ENCODE results near the gene KIFC1. TPM values are rescaled to one million over a fixed set of nuclear protein-coding genes. Genes with fewer than 3 reads are reported as not detected.
"Not testable (repeated sequence)": the region's sequence is repeated elsewhere in the genome, so short reads cannot be mapped to it uniquely, and the experiment has no call there.

KIFC1 gene
- total RNA-seq, 6 experiments from 2014 or later, result 20.6 to 43.5 (median 38.6) TPM

GRCh38 chr6:33390767-33391277 lies 801 bp upstream of the KIFC1 start:
- Mint-ChIP-seq H3K36me3 (ENCODE audit: low read depth) (peaks cover 6% of the 10 kb centered on the region; the same call in 1 of the 2 replicates), H3K9me3 (no peaks in the 10 kb centered on the region), H3K27ac (peak overlapping the region; percentile 94), H3K27me3 (ENCODE audit: insufficient read depth) (peaks cover 4% of the 10 kb centered on the region), H3K4me1 (ENCODE audit: low read depth) (peaks cover 45% of the 10 kb centered on the region), H3K4me3 (peak overlapping the region; percentile 93)
- TF ChIP-seq CTCF (IDR thresholded peaks at IDR 0.05), result no peak
- no peak for DNase-seq

- no peak for DNase-seq
- Mint-ChIP-seq H3K4me3 (peak overlapping the region; percentile 93), H3K36me3 (ENCODE audit: low read depth) (peaks cover 12% of the 10 kb centered on the region; the same call in 1 of the 2 replicates), H3K27me3 (ENCODE audit: insufficient read depth) (no peaks in the 10 kb centered on the region; the same call in none of the 2 replicates), H3K4me1 (ENCODE audit: low read depth) (peaks cover 50% of the 10 kb centered on the region), H3K27ac (peak overlapping the region; percentile 94), H3K9me3 (no peaks in the 10 kb centered on the region)
- no peak for TF ChIP-seq CTCF (IDR thresholded peaks at IDR 0.05)
These were observed 435 bp downstream of the KIFC1 start for GRCh38 chr6:33391922-33392594.

- peaks cover 52% of the 10 kb centered on the region for H3K4me1 Mint-ChIP-seq (ENCODE audit: low read depth)
- DNase-seq, result no peak
- peak overlapping the region; percentile 94 for H3K27ac Mint-ChIP-seq
- no peaks in the 10 kb centered on the region for H3K9me3 Mint-ChIP-seq
- H3K36me3 Mint-ChIP-seq (ENCODE audit: low read depth), result peaks cover 12% of the 10 kb centered on the region; the same call in 1 of the 2 replicates
- H3K4me3 Mint-ChIP-seq, result peak overlapping the region; percentile 93
- no peak for TF ChIP-seq CTCF (IDR thresholded peaks at IDR 0.05)
- no peaks in the 10 kb centered on the region; the same call in none of the 2 replicates for H3K27me3 Mint-ChIP-seq (ENCODE audit: insufficient read depth)
These were observed 949 bp downstream of the KIFC1 start for GRCh38 chr6:33392595-33392948.

GRCh38 chr6:33392979-33393378 lies 1.4 kb downstream of the KIFC1 start:
- Mint-ChIP-seq H3K9me3 (no peaks in the 10 kb centered on the region), H3K27me3 (ENCODE audit: insufficient read depth) (no peaks in the 10 kb centered on the region; the same call in none of the 2 replicates), H3K36me3 (ENCODE audit: low read depth) (peaks cover 12% of the 10 kb centered on the region; the same call in 1 of the 2 replicates), H3K4me3 (peak overlapping the region; percentile 93), H3K27ac (peak overlapping the region; percentile 94), H3K4me1 (ENCODE audit: low read depth) (peaks cover 56% of the 10 kb centered on the region)
- no peak for TF ChIP-seq CTCF (IDR thresholded peaks at IDR 0.05)
- DNase-seq, result no peak

GRCh38 chr6:33397541-33397940 lies 5.9 kb downstream of the KIFC1 start:
- no peak for TF ChIP-seq CTCF (IDR thresholded peaks at IDR 0.05)
- no peak overlapping the region for H3K4me3 Mint-ChIP-seq
- no peak for DNase-seq
- H3K27me3 Mint-ChIP-seq (ENCODE audit: insufficient read depth), result no peaks in the 10 kb centered on the region; the same call in none of the 2 replicates
- H3K36me3 Mint-ChIP-seq (ENCODE audit: low read depth), result peaks cover 18% of the 10 kb centered on the region; the same call in 1 of the 2 replicates
- peaks cover 41% of the 10 kb centered on the region for H3K4me1 Mint-ChIP-seq (ENCODE audit: low read depth)
- H3K9me3 Mint-ChIP-seq, result no peaks in the 10 kb centered on the region
- H3K27ac Mint-ChIP-seq, result peak overlapping the region; percentile 66; the same call in 1 of the 2 replicates

GRCh38 chr6:33398601-33399000 lies 7.0 kb downstream of the KIFC1 start:
- H3K9me3 Mint-ChIP-seq; DNase-seq; H3K27ac Mint-ChIP-seq; H3K27me3 Mint-ChIP-seq (ENCODE audit: insufficient read depth); H3K4me3 Mint-ChIP-seq: not testable (repeated sequence)
- H3K36me3 Mint-ChIP-seq (ENCODE audit: low read depth), result peaks cover 17% of the 10 kb centered on the region; the same call in 1 of the 2 replicates
- H3K4me1 Mint-ChIP-seq (ENCODE audit: low read depth), result peaks cover 32% of the 10 kb centered on the region

- not testable (repeated sequence) for H3K4me3 Mint-ChIP-seq; DNase-seq; H3K9me3 Mint-ChIP-seq; H3K27ac Mint-ChIP-seq; H3K27me3 Mint-ChIP-seq (ENCODE audit: insufficient read depth)
- Mint-ChIP-seq H3K36me3 (ENCODE audit: low read depth) (peaks cover 27% of the 10 kb centered on the region; the same call in 1 of the 2 replicates), H3K4me1 (ENCODE audit: low read depth) (peaks cover 20% of the 10 kb centered on the region)
These were observed 8.3 kb downstream of the KIFC1 start for GRCh38 chr6:33399881-33400280.
